HepG2 (cell line): ENCODE data around the gene ASXL1.

Experiments
- CEBPB ChIP-seq: IDR thresholded peaks from 2 replicates; pipeline ENCODE4 v1.6.1; 2011; ENCODE audit warnings: low read depth, low read length, improper control_type of control experiment, borderline replicate concordance
- FOXC1 ChIP-seq: sonication (generic); formaldehyde crosslinking; IDR thresholded peaks from 2 replicates; pipeline ENCODE4 v1.8.0; 2022; ENCODE audit warnings: mild to moderate bottlenecking, missing genetic modification reagents, borderline replicate concordance
- MTF1 ChIP-seq: sonication (generic); formaldehyde crosslinking; IDR thresholded peaks from 2 replicates; pipeline ENCODE4 v1.5.0; 2020; ENCODE audit warnings: missing genetic modification reagents
- POLR2A ChIP-seq, 2 experiments: IDR thresholded peaks; 2 replicates each; pipeline ENCODE4 v1.6.1; 2011; ENCODE audit warnings: low read depth in 2 of 2, low read length in 2 of 2, mild to moderate bottlenecking in 1 of 2, moderate library complexity in 1 of 2; ENCODE audit not compliant: insufficient read depth in 1 of 2
- SALL1 ChIP-seq: sonication (generic); formaldehyde crosslinking; IDR thresholded peaks from 2 replicates; pipeline ENCODE4 v1.8.0; 2022; ENCODE audit warnings: mild to moderate bottlenecking, missing genetic modification reagents
- SIN3A ChIP-seq: IDR thresholded peaks from 2 replicates; pipeline ENCODE4 v1.6.1; 2011; ENCODE audit warnings: low read depth, mild to moderate bottlenecking, control low read depth, low read length, borderline replicate concordance
- SP1 ChIP-seq, 2 experiments: fragments of 450-650 bp in 1 of 2; sonication (generic) in 1 of 2; formaldehyde crosslinking in 1 of 2; IDR thresholded peaks; 2 replicates each; pipeline versions ENCODE4 v1.4.0 to v1.6.1; 2016 to 2020; ENCODE audit warnings: missing genetic modification reagents in 1 of 2
- ZNF546 ChIP-seq: sonication (generic); formaldehyde crosslinking; conservative IDR thresholded peaks from 2 replicates; pipeline ENCODE4 v1.8.1; 2023; ENCODE audit warnings: mild to moderate bottlenecking, missing genetic modification reagents
- ZNF577 ChIP-seq: sonication (generic); formaldehyde crosslinking; IDR thresholded peaks from 2 replicates; pipeline ENCODE4 v1.4.0; 2020; ENCODE audit warnings: mild to moderate bottlenecking, low read depth, missing genetic modification reagents, borderline replicate concordance
- TF ChIP-seq, protein P1 (sequence below): sonication (generic); formaldehyde crosslinking; IDR thresholded peaks from 2 replicates; pipeline ENCODE4 v1.8.0; 2022; ENCODE audit warnings: mild to moderate bottlenecking, missing genetic modification reagents, moderate library complexity
- TF ChIP-seq, protein P2 (sequence below): sonication (generic); formaldehyde crosslinking; IDR thresholded peaks from 2 replicates; pipeline ENCODE4 v1.5.0; 2020; ENCODE audit warnings: mild to moderate bottlenecking, missing genetic modification reagents, moderate library complexity
- TF ChIP-seq, protein P3 (sequence below): sonication (generic); formaldehyde crosslinking; IDR thresholded peaks from 2 replicates; pipeline ENCODE4 v1.4.0; 2020; ENCODE audit warnings: missing genetic modification reagents

DNA sequence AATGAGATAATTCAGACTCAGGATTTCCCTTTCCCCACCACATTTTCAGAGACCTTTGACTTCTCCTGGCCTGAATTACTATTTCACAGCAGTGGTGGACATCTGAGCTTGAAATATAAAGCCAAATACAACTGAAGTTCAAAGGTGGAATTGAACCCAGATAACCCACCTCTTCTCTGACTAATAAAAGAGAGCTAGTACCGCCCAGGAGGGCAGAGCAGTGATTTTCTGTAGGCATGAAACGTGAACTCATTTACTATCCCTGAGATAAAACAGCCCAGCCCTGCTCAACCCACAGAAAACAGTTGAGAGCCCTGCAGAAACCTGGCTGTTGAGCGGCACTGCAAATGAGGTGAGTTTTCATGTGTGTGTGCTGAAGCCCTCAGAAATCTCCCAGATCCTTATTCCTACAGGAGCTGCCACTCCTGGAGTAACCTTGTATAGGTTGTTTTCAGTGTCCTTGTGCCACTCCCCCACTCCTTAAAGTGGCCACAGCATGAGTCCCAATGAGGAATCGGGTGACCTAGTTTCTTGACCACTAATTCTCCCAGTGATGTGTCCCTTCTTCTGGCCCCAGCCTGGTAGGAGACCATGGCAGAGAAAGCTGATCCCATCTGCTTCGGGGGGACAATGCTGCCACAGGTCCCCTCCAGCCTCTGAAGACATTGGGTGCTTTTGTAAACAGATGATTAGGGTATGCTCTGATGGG is 127.8 kb downstream of the ASXL1 start:
- TF ChIP-seq, protein P1, sequence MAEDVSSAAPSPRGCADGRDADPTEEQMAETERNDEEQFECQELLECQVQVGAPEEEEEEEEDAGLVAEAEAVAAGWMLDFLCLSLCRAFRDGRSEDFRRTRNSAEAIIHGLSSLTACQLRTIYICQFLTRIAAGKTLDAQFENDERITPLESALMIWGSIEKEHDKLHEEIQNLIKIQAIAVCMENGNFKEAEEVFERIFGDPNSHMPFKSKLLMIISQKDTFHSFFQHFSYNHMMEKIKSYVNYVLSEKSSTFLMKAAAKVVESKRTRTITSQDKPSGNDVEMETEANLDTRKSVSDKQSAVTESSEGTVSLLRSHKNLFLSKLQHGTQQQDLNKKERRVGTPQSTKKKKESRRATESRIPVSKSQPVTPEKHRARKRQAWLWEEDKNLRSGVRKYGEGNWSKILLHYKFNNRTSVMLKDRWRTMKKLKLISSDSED (CRISPR knock-in tag), result no peak
- TF ChIP-seq ZNF577 (CRISPR knock-in tag), result no peak
- no peak for TF ChIP-seq SALL1 (CRISPR knock-in tag)
- TF ChIP-seq, protein P2, sequence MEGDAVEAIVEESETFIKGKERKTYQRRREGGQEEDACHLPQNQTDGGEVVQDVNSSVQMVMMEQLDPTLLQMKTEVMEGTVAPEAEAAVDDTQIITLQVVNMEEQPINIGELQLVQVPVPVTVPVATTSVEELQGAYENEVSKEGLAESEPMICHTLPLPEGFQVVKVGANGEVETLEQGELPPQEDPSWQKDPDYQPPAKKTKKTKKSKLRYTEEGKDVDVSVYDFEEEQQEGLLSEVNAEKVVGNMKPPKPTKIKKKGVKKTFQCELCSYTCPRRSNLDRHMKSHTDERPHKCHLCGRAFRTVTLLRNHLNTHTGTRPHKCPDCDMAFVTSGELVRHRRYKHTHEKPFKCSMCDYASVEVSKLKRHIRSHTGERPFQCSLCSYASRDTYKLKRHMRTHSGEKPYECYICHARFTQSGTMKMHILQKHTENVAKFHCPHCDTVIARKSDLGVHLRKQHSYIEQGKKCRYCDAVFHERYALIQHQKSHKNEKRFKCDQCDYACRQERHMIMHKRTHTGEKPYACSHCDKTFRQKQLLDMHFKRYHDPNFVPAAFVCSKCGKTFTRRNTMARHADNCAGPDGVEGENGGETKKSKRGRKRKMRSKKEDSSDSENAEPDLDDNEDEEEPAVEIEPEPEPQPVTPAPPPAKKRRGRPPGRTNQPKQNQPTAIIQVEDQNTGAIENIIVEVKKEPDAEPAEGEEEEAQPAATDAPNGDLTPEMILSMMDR (CRISPR knock-in tag), result no peak
- no peak for TF ChIP-seq SP1 (IDR thresholded peaks at IDR 0.05)
- TF ChIP-seq SP1 (CRISPR knock-in tag; IDR thresholded peaks at IDR 0.05), result no peak
- no peak for TF ChIP-seq FOXC1 (CRISPR knock-in tag)
- TF ChIP-seq POLR2A (IDR thresholded peaks at IDR 0.05; ENCODE audit: insufficient read depth in 1 of 2, low read depth in 2 of 2, low read length in 2 of 2), result no peak
- TF ChIP-seq ZNF546 (CRISPR knock-in tag), result no peak
- TF ChIP-seq, protein P3, sequence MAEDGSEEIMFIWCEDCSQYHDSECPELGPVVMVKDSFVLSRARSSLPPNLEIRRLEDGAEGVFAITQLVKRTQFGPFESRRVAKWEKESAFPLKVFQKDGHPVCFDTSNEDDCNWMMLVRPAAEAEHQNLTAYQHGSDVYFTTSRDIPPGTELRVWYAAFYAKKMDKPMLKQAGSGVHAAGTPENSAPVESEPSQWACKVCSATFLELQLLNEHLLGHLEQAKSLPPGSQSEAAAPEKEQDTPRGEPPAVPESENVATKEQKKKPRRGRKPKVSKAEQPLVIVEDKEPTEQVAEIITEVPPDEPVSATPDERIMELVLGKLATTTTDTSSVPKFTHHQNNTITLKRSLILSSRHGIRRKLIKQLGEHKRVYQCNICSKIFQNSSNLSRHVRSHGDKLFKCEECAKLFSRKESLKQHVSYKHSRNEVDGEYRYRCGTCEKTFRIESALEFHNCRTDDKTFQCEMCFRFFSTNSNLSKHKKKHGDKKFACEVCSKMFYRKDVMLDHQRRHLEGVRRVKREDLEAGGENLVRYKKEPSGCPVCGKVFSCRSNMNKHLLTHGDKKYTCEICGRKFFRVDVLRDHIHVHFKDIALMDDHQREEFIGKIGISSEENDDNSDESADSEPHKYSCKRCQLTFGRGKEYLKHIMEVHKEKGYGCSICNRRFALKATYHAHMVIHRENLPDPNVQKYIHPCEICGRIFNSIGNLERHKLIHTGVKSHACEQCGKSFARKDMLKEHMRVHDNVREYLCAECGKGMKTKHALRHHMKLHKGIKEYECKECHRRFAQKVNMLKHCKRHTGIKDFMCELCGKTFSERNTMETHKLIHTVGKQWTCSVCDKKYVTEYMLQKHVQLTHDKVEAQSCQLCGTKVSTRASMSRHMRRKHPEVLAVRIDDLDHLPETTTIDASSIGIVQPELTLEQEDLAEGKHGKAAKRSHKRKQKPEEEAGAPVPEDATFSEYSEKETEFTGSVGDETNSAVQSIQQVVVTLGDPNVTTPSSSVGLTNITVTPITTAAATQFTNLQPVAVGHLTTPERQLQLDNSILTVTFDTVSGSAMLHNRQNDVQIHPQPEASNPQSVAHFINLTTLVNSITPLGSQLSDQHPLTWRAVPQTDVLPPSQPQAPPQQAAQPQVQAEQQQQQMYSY (CRISPR knock-in tag), result no peak
- TF ChIP-seq SIN3A, result no peak
- TF ChIP-seq CEBPB, result no peak
- TF ChIP-seq MTF1 (CRISPR knock-in tag), result no peak
